Astrocyte (in vitro differentiated cells and primary cell): ENCODE measurements around the gene ACAD11. TPM values are rescaled to one million over a fixed set of nuclear protein-coding genes. Genes with fewer than 3 reads are reported as not detected.

ENCODE experiments used
- DNase-seq: peaks from one replicate; pipeline ENCODE4 v3.0.0-alpha.2; 2010; ENCODE audit warnings: low read depth
- FAIRE-seq: peaks from 2 replicates; lab custom pipeline; 2011; peaks lifted over from hg19 to GRCh38; lab: Jason Lieb, UNC
- H2AFZ ChIP-seq: 2 replicates; pipeline ENCODE4 v1.6.0; 2012; ENCODE audit warnings: low read depth, low read length, inconsistent platforms
- H3K27ac ChIP-seq: 2 replicates; pipeline ENCODE4 v1.5.1; 2011; ENCODE audit warnings: low read depth, low read length, inconsistent platforms
- H3K27me3 ChIP-seq: 2 replicates; pipeline ENCODE4 v1.6.0; 2011; ENCODE audit warnings: low read length, inconsistent platforms; ENCODE audit not compliant: insufficient read depth
- H3K36me3 ChIP-seq: 2 replicates; pipeline ENCODE4 v1.5.1; 2011; ENCODE audit warnings: low read length, inconsistent platforms; ENCODE audit not compliant: insufficient read depth
- H3K4me1 ChIP-seq: 2 replicates; pipeline ENCODE4 v1.5.1; 2011; ENCODE audit warnings: low read length, inconsistent platforms; ENCODE audit not compliant: insufficient read depth
- H3K4me2 ChIP-seq: 2 replicates; pipeline ENCODE4 v1.6.0; 2012; ENCODE audit warnings: low read length, inconsistent platforms
- H3K4me3 ChIP-seq: 2 replicates; pipeline ENCODE4 v1.5.1; 2011; ENCODE audit warnings: low read depth, mild to moderate bottlenecking, low read length, inconsistent platforms; ENCODE audit not compliant: insufficient read depth
- H3K79me2 ChIP-seq: 2 replicates; pipeline ENCODE4 v1.6.0; 2012; ENCODE audit warnings: mild to moderate bottlenecking, low read length, inconsistent platforms; ENCODE audit not compliant: insufficient read depth
- H3K9ac ChIP-seq: 2 replicates; pipeline ENCODE4 v1.6.0; 2012; ENCODE audit warnings: mild to moderate bottlenecking, low read length, inconsistent platforms
- H3K9me3 ChIP-seq: 2 replicates; pipeline ENCODE4 v1.5.1; 2012; ENCODE audit warnings: low read depth, mild to moderate bottlenecking, low read length, inconsistent platforms; ENCODE audit not compliant: insufficient read depth
- H4K20me1 ChIP-seq: 2 replicates; pipeline ENCODE4 v1.6.0; 2012; ENCODE audit warnings: low read length, inconsistent platforms; ENCODE audit not compliant: insufficient read depth
- H3K27ac Mint-ChIP-seq: one replicate; pipeline ENCODE4 v1.8.0; 2021; ENCODE audit warnings: mild to moderate bottlenecking, mixed read lengths; ENCODE audit not compliant: unreplicated experiment
- H3K27me3 Mint-ChIP-seq: one replicate; pipeline ENCODE4 v1.8.0; 2021; ENCODE audit warnings: low read depth, mixed read lengths; ENCODE audit not compliant: unreplicated experiment
- H3K36me3 Mint-ChIP-seq: one replicate; pipeline ENCODE4 v1.8.0; 2021; ENCODE audit warnings: low read depth, mixed read lengths; ENCODE audit not compliant: unreplicated experiment
- H3K4me1 Mint-ChIP-seq: one replicate; pipeline ENCODE4 v1.8.0; 2021; ENCODE audit warnings: low read depth, mixed read lengths; ENCODE audit not compliant: unreplicated experiment
- H3K4me3 Mint-ChIP-seq: one replicate; pipeline ENCODE4 v1.8.0; 2021; ENCODE audit warnings: mild to moderate bottlenecking, moderate library complexity, mixed read lengths; ENCODE audit not compliant: unreplicated experiment
- H3K9me3 Mint-ChIP-seq: one replicate; pipeline ENCODE4 v1.8.0; 2021; ENCODE audit warnings: mild to moderate bottlenecking, mixed read lengths; ENCODE audit not compliant: unreplicated experiment
- EZH2 ChIP-seq: IDR thresholded peaks from 2 replicates; pipeline ENCODE4 v1.6.1; 2012; ENCODE audit warnings: mild to moderate bottlenecking, low read length, inconsistent platforms; ENCODE audit not compliant: insufficient read depth
- total RNA-seq: library from RNA; stranded (reverse); gene quantifications from 2 replicates; pipeline ENCODE4 v1.2.1, GENCODE V29; 2021
- TF ChIP-seq, protein P1 (sequence below): IDR thresholded peaks from 2 replicates; pipeline ENCODE4 v1.5.1; 2011; ENCODE audit warnings: low read depth, mild to moderate bottlenecking, inconsistent platforms, low read length, moderate library complexity; ENCODE audit not compliant: insufficient read depth

The ACAD11 gene
- total RNA-seq, 1 donor from 2014 or later, result 13.0 TPM

DNA sequence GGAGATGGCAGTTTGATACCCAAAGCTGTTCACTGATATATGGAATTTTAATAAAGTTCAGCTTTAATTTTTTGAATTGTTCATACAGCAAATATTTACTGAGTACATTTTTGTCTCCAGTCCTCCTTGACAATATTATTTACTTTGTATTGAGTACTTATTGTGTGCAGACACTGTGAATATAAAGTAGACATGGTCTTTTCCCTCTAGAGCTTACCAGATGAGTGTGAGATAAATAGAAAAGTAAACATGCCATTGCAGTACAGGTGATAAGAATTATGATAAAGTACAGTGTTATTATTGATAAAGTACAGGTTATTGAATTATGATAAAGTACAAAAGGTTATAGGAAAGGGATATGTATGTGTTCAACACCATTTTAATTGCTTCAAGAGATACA lies 2.6 kb upstream of the ACAD11 start:
- no peak overlapping the region for H3K4me3 ChIP-seq
- no peak overlapping the region for H3K27ac Mint-ChIP-seq
- peaks cover 80% of the 10 kb centered on the region for H3K79me2 ChIP-seq

DNA sequence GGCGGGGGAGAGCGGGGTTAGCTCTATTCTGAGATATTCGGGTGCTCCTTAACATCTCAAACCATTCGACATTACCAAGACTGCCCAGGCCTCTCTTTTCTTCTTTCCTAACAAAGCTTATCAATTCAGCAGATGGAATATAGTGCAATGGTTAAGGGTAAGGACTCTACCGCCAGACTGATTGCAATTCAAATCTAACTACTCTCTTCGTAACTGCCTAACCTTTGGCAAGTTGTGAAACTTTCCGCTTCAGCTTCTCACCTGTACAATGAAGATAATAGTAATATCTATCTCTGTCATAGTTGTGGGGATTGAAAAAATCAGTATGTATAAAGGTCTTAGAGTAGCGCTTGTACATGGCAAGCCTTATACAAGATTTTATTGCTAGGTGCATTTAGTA lies 1.5 kb upstream of the ACAD11 start:
- Mint-ChIP-seq H3K27ac (peak overlapping the region; percentile 89), H3K9me3 (no peaks in the 10 kb centered on the region), H3K4me1 (peaks cover 16% of the 10 kb centered on the region), H3K27me3 (no peaks in the 10 kb centered on the region), H3K4me3 (peak overlapping the region; percentile 95), H3K36me3 (peaks cover 2% of the 10 kb centered on the region)
- Histone ChIP-seq H3K27me3 (no peaks in the 10 kb centered on the region), H3K4me1 (peaks cover 12% of the 10 kb centered on the region), H3K27ac (peak overlapping the region; percentile 91), H3K4me3 (peak overlapping the region; percentile 96), H3K9ac (peak overlapping the region; percentile 95), H3K9me3 (no peaks in the 10 kb centered on the region), H3K36me3 (no peaks in the 10 kb centered on the region), H4K20me1 (peaks cover 24% of the 10 kb centered on the region), H2AFZ (peak overlapping the region; percentile 97), H3K4me2 (peak overlapping the region; percentile 97), H3K79me2 (peaks cover 81% of the 10 kb centered on the region)
- FAIRE-seq (no peak), DNase-seq (no peak)
- TF ChIP-seq EZH2, result no peak
- TF ChIP-seq, protein P1, sequence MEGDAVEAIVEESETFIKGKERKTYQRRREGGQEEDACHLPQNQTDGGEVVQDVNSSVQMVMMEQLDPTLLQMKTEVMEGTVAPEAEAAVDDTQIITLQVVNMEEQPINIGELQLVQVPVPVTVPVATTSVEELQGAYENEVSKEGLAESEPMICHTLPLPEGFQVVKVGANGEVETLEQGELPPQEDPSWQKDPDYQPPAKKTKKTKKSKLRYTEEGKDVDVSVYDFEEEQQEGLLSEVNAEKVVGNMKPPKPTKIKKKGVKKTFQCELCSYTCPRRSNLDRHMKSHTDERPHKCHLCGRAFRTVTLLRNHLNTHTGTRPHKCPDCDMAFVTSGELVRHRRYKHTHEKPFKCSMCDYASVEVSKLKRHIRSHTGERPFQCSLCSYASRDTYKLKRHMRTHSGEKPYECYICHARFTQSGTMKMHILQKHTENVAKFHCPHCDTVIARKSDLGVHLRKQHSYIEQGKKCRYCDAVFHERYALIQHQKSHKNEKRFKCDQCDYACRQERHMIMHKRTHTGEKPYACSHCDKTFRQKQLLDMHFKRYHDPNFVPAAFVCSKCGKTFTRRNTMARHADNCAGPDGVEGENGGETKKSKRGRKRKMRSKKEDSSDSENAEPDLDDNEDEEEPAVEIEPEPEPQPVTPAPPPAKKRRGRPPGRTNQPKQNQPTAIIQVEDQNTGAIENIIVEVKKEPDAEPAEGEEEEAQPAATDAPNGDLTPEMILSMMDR, result no peak

More for the DNA sequence above, 2.6 kb upstream of the ACAD11 start:
- Mint-ChIP-seq H3K4me3 (peak overlapping the region; percentile 95), H3K36me3 (peaks cover 2% of the 10 kb centered on the region), H3K27me3 (no peaks in the 10 kb centered on the region), H3K9me3 (no peaks in the 10 kb centered on the region), H3K4me1 (peaks cover 16% of the 10 kb centered on the region)
- Histone ChIP-seq H3K4me1 (peaks cover 12% of the 10 kb centered on the region), H3K9me3 (no peaks in the 10 kb centered on the region), H2AFZ (no peak overlapping the region), H3K27me3 (no peaks in the 10 kb centered on the region), H3K9ac (no peak overlapping the region), H3K4me2 (peak overlapping the region; percentile 97), H4K20me1 (peaks cover 24% of the 10 kb centered on the region), H3K27ac (no peak overlapping the region), H3K36me3 (peaks cover 4% of the 10 kb centered on the region)
- DNase-seq (no peak), FAIRE-seq (no peak)
- TF ChIP-seq, protein P1, result no peak
- TF ChIP-seq EZH2, result no peak

DNA sequence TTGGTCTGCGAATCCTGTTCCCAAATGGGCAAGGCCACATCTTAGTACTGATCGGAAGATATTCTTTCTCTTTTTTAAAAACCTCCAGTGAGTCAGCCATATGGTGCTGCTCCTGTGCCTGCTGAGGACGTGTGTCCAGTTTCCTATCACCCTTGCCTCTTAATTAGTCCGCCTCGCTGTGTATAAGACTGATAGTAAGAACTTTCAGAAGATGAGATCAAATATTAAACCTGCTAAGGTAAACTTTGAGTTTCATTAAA lies 1.1 kb upstream of the ACAD11 start:
- Histone ChIP-seq H3K36me3 (no peaks in the 10 kb centered on the region), H2AFZ (peak overlapping the region; percentile 97), H3K27me3 (no peaks in the 10 kb centered on the region), H3K4me3 (peak overlapping the region; percentile 96), H4K20me1 (peaks cover 24% of the 10 kb centered on the region), H3K4me1 (peaks cover 12% of the 10 kb centered on the region), H3K4me2 (peak overlapping the region; percentile 97), H3K27ac (peak overlapping the region; percentile 91), H3K79me2 (peaks cover 80% of the 10 kb centered on the region), H3K9ac (peak overlapping the region; percentile 95), H3K9me3 (no peaks in the 10 kb centered on the region)
- no peaks in the 10 kb centered on the region for H3K27me3 Mint-ChIP-seq
- peak overlapping the region; percentile 95 for H3K4me3 Mint-ChIP-seq
- no peak for FAIRE-seq
- peaks cover 2% of the 10 kb centered on the region for H3K36me3 Mint-ChIP-seq
- peak; percentile 23 for DNase-seq
- H3K27ac Mint-ChIP-seq, result peak overlapping the region; percentile 89
- H3K4me1 Mint-ChIP-seq, result peaks cover 16% of the 10 kb centered on the region
- H3K9me3 Mint-ChIP-seq, result no peaks in the 10 kb centered on the region
- TF ChIP-seq, protein P1, result no peak
- no peak for TF ChIP-seq EZH2
